Medulla oblongata (tissue), 1 donor: Measurements from ENCODE around the gene OR2K2.
"Not testable (repeated sequence)": the region's sequence is repeated elsewhere in the genome, so short reads cannot be mapped to it uniquely, and the experiment has no call there.

Source experiments
- DNase-seq: peaks from one replicate; pipeline ENCODE4 v3.0.0-alpha.2; 2015; ENCODE audit errors: extremely low spot score

Gene OR2K2

DNA sequence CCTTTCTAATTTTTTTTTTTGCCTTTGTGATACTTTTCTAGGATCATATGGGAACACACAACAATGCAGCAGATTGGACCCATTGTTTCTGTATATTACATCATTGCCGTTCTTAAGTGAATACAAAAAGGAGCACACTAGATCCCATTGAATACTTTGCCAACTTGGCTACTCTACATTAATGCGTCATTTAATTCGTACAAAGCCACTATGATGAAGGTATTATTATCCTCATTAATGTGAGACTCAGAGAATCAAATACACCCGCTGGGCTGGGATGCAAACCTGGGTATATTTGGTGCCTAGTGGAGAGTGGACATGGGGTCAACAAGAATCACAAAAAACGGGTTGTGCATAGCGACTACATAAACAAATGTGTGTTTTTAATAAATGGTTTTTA is 31.9 kb downstream of the OR2K2 start:
- DNase-seq, result peak; percentile 77

DNA sequence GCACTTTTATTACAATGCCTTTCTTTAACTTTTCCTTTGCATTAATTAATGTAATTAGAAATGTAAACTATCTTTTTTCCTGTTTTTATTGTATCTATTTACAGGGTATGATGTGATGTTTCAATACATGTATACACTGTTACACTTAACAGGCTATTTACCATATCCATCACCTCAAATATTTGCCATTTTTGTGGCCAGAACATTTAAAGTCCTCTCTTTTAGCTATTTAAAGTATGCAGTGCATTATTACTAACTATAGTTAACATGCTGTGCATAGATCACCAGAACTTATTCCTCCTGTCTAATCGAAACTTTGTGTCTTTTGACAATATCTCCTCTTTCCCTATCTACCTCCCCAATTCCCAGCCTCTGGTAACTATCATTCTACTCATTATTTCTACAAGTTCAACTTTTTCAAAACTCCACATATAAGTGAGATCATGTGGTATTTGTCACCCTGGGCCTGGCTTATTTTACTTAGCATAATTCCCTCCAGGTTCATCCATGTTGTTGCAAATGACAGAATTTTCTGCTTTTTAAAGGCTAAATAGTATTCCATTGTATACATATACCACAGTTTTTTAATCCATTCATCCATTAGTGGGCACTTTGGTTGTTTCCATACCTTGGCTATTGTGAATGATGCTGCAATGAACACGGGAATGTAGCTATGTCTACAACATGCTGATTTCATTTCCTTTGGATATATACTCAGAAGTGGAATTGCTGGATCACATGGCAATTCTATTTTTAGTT is 32.8 kb downstream of the OR2K2 start:
- DNase-seq, result no peak

DNA sequence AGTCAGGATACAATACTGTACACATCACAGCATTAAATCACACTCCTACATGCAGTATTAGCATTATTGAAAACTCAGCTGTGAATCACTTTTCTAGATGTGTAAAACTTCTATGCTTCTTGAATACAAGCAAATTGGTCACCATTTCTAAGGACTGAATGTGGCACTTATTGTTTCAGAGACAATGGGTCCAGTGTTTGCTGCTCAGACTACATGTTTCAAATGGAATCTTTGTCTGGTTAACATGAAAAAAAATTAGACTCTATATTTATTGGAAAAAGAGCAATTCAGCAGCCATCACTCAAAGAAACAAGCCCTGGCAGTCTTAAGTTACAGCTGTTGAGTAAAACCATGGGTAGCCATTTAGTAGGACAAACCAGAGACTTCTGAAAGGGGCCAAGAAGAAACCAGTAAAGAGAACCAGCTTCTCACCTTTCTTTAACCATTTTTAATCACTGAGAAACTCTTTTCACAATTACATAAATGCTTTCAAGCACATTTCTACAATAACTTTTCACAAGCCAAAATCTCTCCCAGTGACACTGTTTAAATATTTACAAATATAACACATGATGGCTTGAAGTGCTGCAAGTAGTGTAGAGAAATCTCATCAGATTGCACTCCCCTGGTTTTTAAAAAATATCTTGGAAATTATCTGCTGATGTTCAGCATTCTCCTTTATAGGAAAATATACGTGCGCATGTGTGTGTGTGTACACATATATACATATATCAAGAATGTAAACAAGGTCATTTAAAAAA is 35.2 kb downstream of the OR2K2 start:
- peak; percentile 89 for DNase-seq

DNA sequence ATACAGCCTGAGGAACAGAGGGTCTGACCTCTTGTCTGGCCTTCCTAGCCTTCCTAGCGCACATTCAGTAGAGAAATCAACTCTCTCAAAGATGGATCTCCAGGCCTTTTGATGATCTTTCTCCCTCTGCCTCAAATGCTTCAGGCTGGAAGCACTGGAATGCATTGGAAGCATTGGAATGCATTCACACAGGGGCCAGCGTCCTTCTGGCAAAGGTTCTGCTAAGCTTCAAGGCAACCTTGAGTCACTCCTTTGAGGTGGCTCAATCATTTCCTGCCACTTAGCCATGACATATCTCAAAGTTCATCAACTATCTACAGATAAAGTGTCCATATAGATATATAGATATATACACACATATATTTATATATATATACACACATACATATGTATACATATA is 42.9 kb downstream of the OR2K2 start:
- DNase-seq, result no peak

DNA sequence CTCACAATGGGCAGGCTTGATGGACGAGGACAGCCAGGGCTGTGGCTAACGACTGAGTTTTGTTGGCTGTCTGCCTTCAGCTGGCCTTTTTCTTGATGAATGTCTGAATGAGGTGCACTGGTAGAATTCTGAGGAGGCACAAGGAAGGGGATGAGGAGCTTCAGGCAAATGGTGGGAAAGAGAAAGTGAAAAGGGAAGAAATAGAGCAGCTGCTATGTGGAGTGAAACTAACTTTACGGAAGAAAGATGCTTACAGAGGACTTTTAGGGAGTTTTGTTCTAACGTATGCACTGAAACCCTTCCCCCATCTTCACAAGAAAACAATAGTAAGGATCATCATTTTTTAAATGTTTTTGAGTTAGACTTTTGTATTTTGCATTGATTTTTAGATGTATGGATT is 45.3 kb downstream of the OR2K2 start:
- DNase-seq, result peak; percentile 58

DNA sequence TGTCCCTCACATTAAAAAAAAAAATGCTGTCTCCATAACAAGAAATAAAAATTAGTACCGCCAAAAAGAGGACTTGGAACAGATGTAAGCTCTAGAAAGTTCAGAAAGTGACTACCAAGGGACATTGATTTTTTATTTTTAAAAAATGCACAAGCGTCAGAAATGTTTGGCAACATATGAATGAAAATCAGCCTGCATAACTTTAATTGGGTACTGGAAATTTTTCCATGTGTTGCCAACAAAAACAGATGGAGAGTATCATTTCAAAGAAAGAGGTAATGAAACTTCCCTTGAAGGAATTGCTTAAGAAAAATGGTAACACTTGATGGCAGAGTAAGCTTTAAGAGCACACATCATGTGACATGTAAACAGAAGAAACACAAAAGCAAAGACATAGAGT is 47.2 kb downstream of the OR2K2 start:
- DNase-seq, result no peak

DNA sequence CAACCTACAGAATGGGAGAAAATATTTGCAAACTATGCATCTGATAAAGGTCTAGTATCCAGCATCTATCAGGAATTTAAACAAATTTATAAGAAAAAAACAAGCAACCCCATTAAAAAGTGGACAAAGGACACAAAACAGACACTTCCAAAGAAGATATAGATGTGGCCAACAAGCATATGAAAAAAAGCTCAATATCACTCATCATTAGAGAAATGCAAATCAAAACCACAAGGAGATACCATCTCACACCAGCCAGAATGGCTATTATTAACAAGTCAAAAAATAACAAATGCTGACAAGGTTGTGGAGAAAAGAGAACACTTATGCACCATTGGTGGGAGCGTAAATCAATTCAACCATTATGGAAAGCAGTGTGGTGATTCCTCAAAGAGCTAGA is 49.2 kb downstream of the OR2K2 start:
- DNase-seq, result not testable (repeated sequence)
